HG03575 (cell line): Measurements from ENCODE around the gene LALBA.
"Not testable (repeated sequence)": the region's sequence is repeated elsewhere in the genome, so short reads cannot be mapped to it uniquely, and the experiment has no call there.

Experiments
- ATAC-seq: cut with Tn5 transposase; IDR thresholded peaks from one replicate; pipeline ENCODE4 v1.9.1; 2021; ENCODE audit not compliant: unreplicated experiment, insufficient number of reproducible peaks, low FRiP score; ENCODE audit errors: extremely low read depth

Gene LALBA

GRCh38 chr12:48569946-48570345 is at the start of gene LALBA:
LALBA (minus strand) TSS chr12:48570046; CDS start chr12:48570020, 26 bp downstream.
- ATAC-seq: no peak

- ATAC-seq: no peak
Measured at GRCh38 chr12:48618541-48618940, 48.7 kb upstream of the LALBA start.

- no peak for ATAC-seq
Measured at GRCh38 chr12:48615681-48616080, 45.8 kb upstream of the LALBA start.

- ATAC-seq: no peak
Measured at GRCh38 chr12:48613321-48613720, 43.5 kb upstream of the LALBA start.

- ATAC-seq: no peak
Measured at GRCh38 chr12:48602192-48602989, 32.5 kb upstream of the LALBA start.

- ATAC-seq: no peak
Measured at GRCh38 chr12:48601013-48601756, 31.3 kb upstream of the LALBA start.

- ATAC-seq: no peak
Measured at GRCh38 chr12:48600552-48600951, 30.7 kb upstream of the LALBA start.

- no peak for ATAC-seq
Measured at GRCh38 chr12:48592591-48593086, 22.8 kb upstream of the LALBA start.

- no peak for ATAC-seq
Measured at GRCh38 chr12:48586361-48586760, 16.5 kb upstream of the LALBA start.

- no peak for ATAC-seq
Measured at GRCh38 chr12:48583728-48584127, 13.9 kb upstream of the LALBA start.

GRCh38 chr12:48580831-48581230 is 11.0 kb upstream of the LALBA start:
- no peak for ATAC-seq

- no peak for ATAC-seq
Measured at GRCh38 chr12:48572326-48572725, 2.5 kb upstream of the LALBA start.

- ATAC-seq: no peak
Measured at GRCh38 chr12:48567731-48568130, 2.1 kb downstream of the LALBA start.

GRCh38 chr12:48557919-48558318 is 11.9 kb downstream of the LALBA start:
- no peak for ATAC-seq

GRCh38 chr12:48556631-48557030 is 13.2 kb downstream of the LALBA start:
- ATAC-seq: no peak

GRCh38 chr12:48553666-48554343 is 16.0 kb downstream of the LALBA start:
- not testable (repeated sequence) for ATAC-seq

- ATAC-seq: not testable (repeated sequence)
Measured at GRCh38 chr12:48551636-48552035, 18.2 kb downstream of the LALBA start.

GRCh38 chr12:48547012-48547411 is 22.8 kb downstream of the LALBA start:
- not testable (repeated sequence) for ATAC-seq

- no peak for ATAC-seq
Measured at GRCh38 chr12:48545833-48546469, 23.9 kb downstream of the LALBA start.
